ENCODE results near the gene RNF115.
A peak's percentile ranks its signal among the peaks of the same experiment; 100 is the strongest.
"Not testable (repeated sequence)": the region's sequence is repeated elsewhere in the genome, so short reads cannot be mapped to it uniquely, and the experiment has no call there.

The RNF115 gene

GRCh38 chr1:145726193-145726592, 97.7 kb downstream of the RNF115 start:
- DNase-seq: not testable (repeated sequence)

- peak; percentile 15 for DNase-seq
Observed at GRCh38 chr1:145720878-145721671, 102.8 kb downstream of the RNF115 start.

- no peak for DNase-seq
Observed at GRCh38 chr1:145720556-145720877, 103.4 kb downstream of the RNF115 start.

GRCh38 chr1:145719230-145720079, 104.4 kb downstream of the RNF115 start, which contains the start of gene CD160:
Gene CD160, plus strand, starts transcription at chr1:145719499. Its CDS starts 8,829 bp downstream, at chr1:145728328.
- DNase-seq: no peak

GRCh38 chr1:145718465-145718864, 105.4 kb downstream of the RNF115 start:
- DNase-seq: not testable (repeated sequence)

- no peak for DNase-seq
Observed at GRCh38 chr1:145717833-145718232, 106.1 kb downstream of the RNF115 start.

GRCh38 chr1:145716641-145717345, 107.1 kb downstream of the RNF115 start:
- no peak for DNase-seq

- DNase-seq: no peak
Observed at GRCh38 chr1:145714524-145715111, 109.3 kb downstream of the RNF115 start.

- DNase-seq: no peak
Observed at GRCh38 chr1:145711213-145711651, 112.7 kb downstream of the RNF115 start.

GRCh38 chr1:145710291-145711027, 113.4 kb downstream of the RNF115 start:
- DNase-seq: no peak

- DNase-seq: no peak
Observed at GRCh38 chr1:145708063-145708462, 115.8 kb downstream of the RNF115 start.

GRCh38 chr1:145707183-145707867, 116.6 kb downstream of the RNF115 start, which contains the start of gene PDZK1:
Gene PDZK1, minus strand, starts transcription at chr1:145707368. Its CDS starts 19,347 bp downstream, at chr1:145688021.
- DNase-seq: no peak

- DNase-seq: no peak
Observed at GRCh38 chr1:145706086-145706664, 117.7 kb downstream of the RNF115 start.

- DNase-seq: no peak
Observed at GRCh38 chr1:145705622-145706021, 118.3 kb downstream of the RNF115 start.

- no peak for DNase-seq
Observed at GRCh38 chr1:145702826-145703225, 121.1 kb downstream of the RNF115 start.

GRCh38 chr1:145702052-145702451, 121.8 kb downstream of the RNF115 start:
- DNase-seq: no peak

- DNase-seq: no peak
Observed at GRCh38 chr1:145701306-145701862, 122.5 kb downstream of the RNF115 start.

- no peak for DNase-seq
Observed at GRCh38 chr1:145696630-145696960, 127.3 kb downstream of the RNF115 start.

- no peak for DNase-seq
Observed at GRCh38 chr1:145695821-145696629, 127.9 kb downstream of the RNF115 start.

Data from GDM1 (cell line).